CD4-positive, alpha-beta memory T cell (primary cell): Measurements from ENCODE around the gene IL18BP. TPM values are rescaled to one million over a fixed set of nuclear protein-coding genes. Genes with fewer than 3 reads are reported as not detected.
A peak's percentile ranks its signal among the peaks of the same experiment; 100 is the strongest.

Experiments
- CTCF ChIA-PET: fragments of 350-600 bp; sonication (Branson Sonifier 250); formaldehyde crosslinking; loops from one replicate; lab custom pipeline; 2021; ENCODE audit warnings: inconsistent platforms; ENCODE audit not compliant: partially characterized antibody; lab: Charles Lee
- POLR2A ChIA-PET: fragments of 350-600 bp; sonication (Branson Sonifier 250); formaldehyde crosslinking; loops from one replicate; lab custom pipeline; 2021; ENCODE audit not compliant: partially characterized antibody; lab: Charles Lee
- DNase-seq, 5 donors: peaks; one replicate each; pipeline versions ENCODE4 v3.0.0 to v3.0.0-alpha.2; 2020 to 2022; ENCODE audit warnings: mixed read lengths in 1 of 5
- H3K27ac ChIP-seq: one replicate; pipeline ENCODE4 v1.7.0; 2013; ENCODE audit warnings: low read depth, low read length
- H3K27me3 ChIP-seq: 2 replicates; pipeline ENCODE4 v1.7.0; 2013; ENCODE audit warnings: mild to moderate bottlenecking, low read length, moderate library complexity; ENCODE audit not compliant: insufficient read depth
- H3K36me3 ChIP-seq: 2 replicates; pipeline ENCODE4 v1.7.0; 2013; ENCODE audit warnings: mild to moderate bottlenecking, low read length, moderate library complexity; ENCODE audit not compliant: insufficient read depth
- H3K4me1 ChIP-seq: 2 replicates; pipeline ENCODE4 v1.7.0; 2013; ENCODE audit warnings: mild to moderate bottlenecking, low read length, moderate library complexity; ENCODE audit not compliant: insufficient read depth
- H3K4me3 ChIP-seq, 2 donors: one replicate each; pipeline ENCODE4 v1.7.0; 2013; ENCODE audit warnings: low read length in 2 of 2, mild to moderate bottlenecking in 1 of 2
- H3K9me3 ChIP-seq, 2 donors: one replicate each; pipeline ENCODE4 v1.7.0; 2013; ENCODE audit warnings: low read length in 2 of 2, control low read depth in 1 of 2; ENCODE audit not compliant: control insufficient read depth in 1 of 2
- H3K27ac Mint-ChIP-seq, 7 donors: one replicate each; pipeline ENCODE4 v1.8.0; 2020 to 2021; ENCODE audit warnings: mixed read lengths in 7 of 7, mild to moderate bottlenecking in 6 of 7, inconsistent platforms in 3 of 7, moderate library complexity in 3 of 7
- H3K27me3 Mint-ChIP-seq, 2 donors: one replicate each; pipeline ENCODE4 v1.8.0; 2020 to 2021; ENCODE audit warnings: mixed read lengths in 2 of 2
- H3K36me3 Mint-ChIP-seq, 2 donors: one replicate each; pipeline ENCODE4 v1.8.0; 2020 to 2021; ENCODE audit warnings: mixed read lengths in 2 of 2, inconsistent platforms in 1 of 2, mild to moderate bottlenecking in 1 of 2
- H3K4me1 Mint-ChIP-seq, 4 donors: one replicate each; pipeline ENCODE4 v1.8.0; 2020 to 2021; ENCODE audit warnings: mixed read lengths in 4 of 4, mild to moderate bottlenecking in 1 of 4
- H3K4me3 Mint-ChIP-seq, 8 donors: one replicate each; pipeline ENCODE4 v1.8.0; 2020 to 2021; ENCODE audit warnings: mixed read lengths in 8 of 8, mild to moderate bottlenecking in 7 of 8, moderate library complexity in 6 of 8, inconsistent platforms in 3 of 8
- H3K9me3 Mint-ChIP-seq, 8 donors: one replicate each; pipeline ENCODE4 v1.8.0; 2020 to 2021; ENCODE audit warnings: mixed read lengths in 8 of 8, mild to moderate bottlenecking in 5 of 8, inconsistent platforms in 3 of 8, moderate library complexity in 1 of 8
- intact Hi-C: fragments of 100-400 bp; cut with micrococcal nuclease; formaldehyde crosslinking; loops from one replicate; pipeline ENCODE4 v1.15.1; 2023
- polyA plus RNA-seq, 2 donors: library from polyadenylated mRNA; unstranded; fragments of 300-500 nt; fragmentation: Illumina TruSeq; gene quantifications; one replicate each; pipeline ENCODE4 v1.2.3, GENCODE V29; 2021
- total RNA-seq, 2 experiments: library from RNA; stranded (reverse); gene quantifications; one replicate each; pipeline ENCODE4 v1.2.3, GENCODE V29; 2021

Gene IL18BP
- total and polyA plus RNA-seq, 4 experiments from 2014 or later, result 13.8 to 26.2 (median 20.6) TPM

DNA sequence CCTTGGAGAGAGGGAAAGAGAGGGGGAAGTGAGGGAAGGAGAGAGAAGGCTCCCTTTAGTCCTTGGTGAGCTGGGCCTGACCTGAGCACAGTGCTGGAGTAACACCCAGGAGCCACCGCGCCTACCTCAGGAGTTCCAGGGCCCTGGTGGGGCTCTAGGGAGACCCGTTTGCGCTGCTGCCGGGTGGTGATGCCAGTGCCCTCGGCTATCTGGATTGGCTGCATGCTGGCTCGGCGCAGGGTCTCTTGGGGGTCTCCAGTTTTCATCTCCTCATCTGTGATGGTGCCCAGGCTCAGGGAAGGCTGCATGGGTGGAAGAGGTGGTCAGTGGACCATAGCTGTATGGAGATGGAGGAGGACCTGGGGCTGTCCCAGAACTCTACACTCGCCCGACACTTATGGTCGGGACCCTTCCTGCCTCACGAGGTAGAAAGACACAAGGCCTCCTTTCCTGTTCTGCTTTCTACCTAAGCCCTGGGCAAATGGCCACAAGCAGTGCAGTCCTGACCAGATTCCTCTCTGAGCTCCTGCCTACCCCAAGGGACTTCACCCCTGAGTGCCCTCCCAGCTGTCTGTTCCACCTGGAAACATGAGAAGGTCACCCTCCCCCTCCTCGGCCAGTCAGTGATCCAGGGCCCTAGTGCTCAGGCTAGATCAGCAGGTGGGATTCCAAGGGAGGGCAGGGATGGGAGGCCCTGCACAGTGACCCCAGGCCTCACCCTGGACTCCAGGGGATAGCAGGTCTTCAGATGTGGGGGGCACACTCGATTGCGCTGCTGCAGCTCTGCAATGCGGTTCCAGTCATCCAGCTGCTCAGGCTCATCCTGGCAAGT lies 6.0 kb downstream of the IL18BP start:
- no peak overlapping the region for H3K4me3 Mint-ChIP-seq
- Histone ChIP-seq H3K9me3 (no peaks in the 10 kb centered on the region), H3K36me3 (peaks cover 78% of the 10 kb centered on the region), H3K27ac (no peak overlapping the region), H3K4me1 (peaks cover 8% of the 10 kb centered on the region), H3K27me3 (no peaks in the 10 kb centered on the region), H3K4me3 (no peak overlapping the region)
- intact Hi-C loops, result no loop called here
- peaks cover 2 to 18% (median 14%) of the 10 kb centered on the region in 4 donors for H3K4me1 Mint-ChIP-seq
- DNase-seq, result no peak
- H3K36me3 Mint-ChIP-seq, result peaks cover 55 to 87% of the 10 kb centered on the region in 2 donors
- H3K9me3 Mint-ChIP-seq, result no peaks in the 10 kb centered on the region
- POLR2A ChIA-PET, result interaction anchor here (1.4 kb wide), 1 partner anchor 76 kb away, joined by 4 read pairs; the partner anchor contains the start of genes RNF121 and XNDC1N
- peak overlapping the region in 2 of 7 donors; percentile 25 to 40 for H3K27ac Mint-ChIP-seq
- CTCF ChIA-PET, result interaction anchor here (1.3 to 1.5 kb wide), 2 partner anchors 27 to 178 kb away, joined by 3 to 5 read pairs; no protein-coding TSS in a partner anchor
- no peaks in the 10 kb centered on the region for H3K27me3 Mint-ChIP-seq

DNA sequence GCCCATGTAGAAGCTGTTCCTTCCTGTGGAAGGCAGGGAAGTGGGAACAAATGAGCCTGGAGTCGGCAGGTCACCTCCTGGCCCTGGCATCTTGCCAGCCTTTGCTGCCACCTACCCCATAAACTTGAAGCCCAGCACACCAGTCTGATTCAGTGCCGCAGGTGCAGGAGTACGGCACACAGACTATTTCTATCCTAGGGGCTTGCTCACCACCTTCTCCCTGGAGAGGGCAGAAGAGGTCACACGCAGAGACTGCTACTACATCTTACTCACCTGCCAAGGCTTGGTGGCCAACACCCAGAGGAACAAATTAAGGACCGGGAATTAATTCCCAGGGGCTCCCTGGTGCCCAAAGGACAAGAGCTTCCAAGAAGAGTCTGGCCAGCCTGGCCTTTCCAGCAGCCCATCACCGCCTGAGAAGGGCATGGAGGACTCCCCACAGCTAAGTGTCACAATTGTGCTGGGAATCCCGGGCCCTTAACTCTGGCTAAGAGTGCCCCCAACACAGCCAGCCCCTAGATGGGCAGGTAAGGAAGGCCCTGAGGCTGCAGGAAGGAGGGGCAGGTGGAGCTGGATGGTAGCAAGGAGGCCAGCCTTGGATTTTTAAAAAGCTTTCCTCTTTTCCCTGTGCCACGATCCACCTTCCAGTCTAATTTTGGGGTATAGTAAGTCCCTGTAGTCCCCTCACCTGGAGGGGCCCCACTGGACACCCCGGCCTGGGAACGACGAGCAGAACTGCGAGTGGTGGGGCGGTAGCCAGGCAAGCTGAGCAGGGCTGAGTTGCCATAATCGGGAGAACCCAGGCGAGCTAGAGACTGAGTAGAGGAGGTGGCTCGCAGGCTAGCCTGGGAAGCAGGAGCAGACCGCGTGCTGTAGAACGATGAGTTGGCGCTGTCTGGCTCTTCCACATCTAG lies 6.9 kb downstream of the IL18BP start:
- H3K4me1 Mint-ChIP-seq, result peaks cover 0 to 9% (median 7%) of the 10 kb centered on the region in 4 donors
- no peaks in the 10 kb centered on the region for H3K9me3 Mint-ChIP-seq
- intact Hi-C loops, result no loop called here
- no peak for DNase-seq
- H3K4me3 Mint-ChIP-seq, result no peak overlapping the region
- ChIA-PET CTCF (interaction anchor here (1.3 to 1.5 kb wide), 2 partner anchors 28 to 177 kb away, joined by 3 to 5 read pairs; no protein-coding TSS in a partner anchor), POLR2A (interaction anchor here (1.4 kb wide), 2 partner anchors 38 to 77 kb away, joined by 3 to 4 read pairs; partner anchors contain the start of genes RNF121 and XNDC1N)
- Histone ChIP-seq H3K27ac (no peak overlapping the region), H3K36me3 (peaks cover 86% of the 10 kb centered on the region), H3K9me3 (no peaks in the 10 kb centered on the region), H3K4me3 (no peak overlapping the region), H3K27me3 (no peaks in the 10 kb centered on the region), H3K4me1 (no peaks in the 10 kb centered on the region)
- H3K36me3 Mint-ChIP-seq, result peaks cover 55 to 92% of the 10 kb centered on the region in 2 donors
- peak overlapping the region in 3 of 7 donors; percentile 6 to 17 (median 8) for H3K27ac Mint-ChIP-seq
- no peaks in the 10 kb centered on the region for H3K27me3 Mint-ChIP-seq

DNA sequence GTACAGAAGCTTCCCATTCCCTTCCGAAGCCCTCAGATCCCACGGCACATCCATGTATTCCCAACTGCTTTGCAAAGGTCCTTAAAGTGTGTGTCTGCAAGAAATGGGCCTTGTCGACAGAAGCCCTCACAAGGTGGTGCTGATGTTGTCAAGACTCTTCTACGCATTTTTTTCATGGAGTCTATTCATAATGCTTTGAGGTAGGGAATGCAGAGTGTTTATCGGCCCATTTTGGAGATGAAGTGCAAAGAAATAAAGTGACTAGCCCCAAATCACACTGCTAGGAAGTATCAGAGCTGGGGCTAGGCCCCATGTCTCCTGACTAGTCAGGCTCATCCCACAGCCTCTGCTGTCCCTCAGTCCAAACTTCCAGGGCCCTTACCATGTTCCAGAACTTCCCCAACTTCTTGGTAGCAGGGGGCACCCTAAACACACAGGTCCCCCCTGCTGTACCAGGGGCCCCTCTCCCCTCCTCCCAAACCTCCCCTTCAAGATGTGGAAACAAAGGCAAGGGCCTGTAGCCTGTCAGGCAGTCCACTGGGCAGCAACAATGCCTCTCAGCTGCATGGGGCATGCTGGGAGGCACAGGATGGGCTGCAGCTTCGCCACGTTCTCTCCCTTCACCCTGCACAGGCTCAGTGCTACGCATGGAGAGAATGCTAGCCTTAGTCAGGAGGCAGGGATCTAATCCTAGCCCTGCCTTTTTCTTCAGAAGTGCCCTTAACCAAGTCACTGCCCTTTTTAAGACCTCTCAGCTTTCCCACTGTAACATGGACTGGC lies 7.8 kb downstream of the IL18BP start:
- Mint-ChIP-seq H3K36me3 (peaks cover 55 to 98% of the 10 kb centered on the region in 2 donors), H3K4me3 (no peak overlapping the region), H3K9me3 (no peaks in the 10 kb centered on the region), H3K27me3 (no peaks in the 10 kb centered on the region), H3K4me1 (peaks cover 0 to 6% (median 5%) of the 10 kb centered on the region in 4 donors), H3K27ac (peak overlapping the region in 1 of 7 donors; percentile 48)
- H3K27me3 ChIP-seq, result no peaks in the 10 kb centered on the region
- no peak overlapping the region for H3K27ac ChIP-seq
- H3K36me3 ChIP-seq, result peaks cover 90% of the 10 kb centered on the region
- H3K9me3 ChIP-seq, result no peaks in the 10 kb centered on the region
- POLR2A ChIA-PET, result interaction anchor here (1.4 kb wide), 2 partner anchors 37 to 78 kb away, joined by 3 to 4 read pairs; partner anchors contain the start of genes RNF121 and XNDC1N
- no peak for DNase-seq
- H3K4me1 ChIP-seq, result no peaks in the 10 kb centered on the region
- CTCF ChIA-PET, result interaction anchor here (1.5 kb wide), 1 partner anchor 29 kb away, joined by 5 read pairs; no protein-coding TSS in a partner anchor
- H3K4me3 ChIP-seq, result no peak overlapping the region
- intact Hi-C loops, result no loop called here

DNA sequence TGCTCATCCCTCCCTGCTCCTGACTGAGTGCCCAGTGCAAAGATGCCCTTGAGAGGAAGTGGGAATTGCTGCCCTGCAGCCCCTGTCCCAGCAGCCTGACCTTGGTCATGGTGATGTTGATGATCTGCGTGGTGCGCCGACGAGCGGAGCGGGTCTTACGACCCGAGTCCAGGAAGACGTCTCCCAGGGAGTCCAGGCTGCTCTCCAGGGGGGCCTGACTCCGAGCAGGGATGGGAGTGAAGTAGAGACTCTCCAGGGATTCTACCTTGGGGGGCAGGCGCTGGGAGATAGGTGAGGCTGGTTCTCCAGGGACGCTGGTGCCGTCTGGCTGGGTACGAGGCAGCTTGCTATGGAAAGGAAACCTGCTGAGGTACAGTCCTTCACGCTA lies 8.4 kb downstream of the IL18BP start:
- H3K27ac Mint-ChIP-seq, result peak overlapping the region in 1 of 7 donors; percentile 77
- Histone ChIP-seq H3K4me1 (no peaks in the 10 kb centered on the region), H3K27me3 (no peaks in the 10 kb centered on the region), H3K9me3 (no peaks in the 10 kb centered on the region), H3K36me3 (peaks cover 96% of the 10 kb centered on the region), H3K4me3 (no peak overlapping the region), H3K27ac (no peak overlapping the region)
- no peaks in the 10 kb centered on the region for H3K27me3 Mint-ChIP-seq
- CTCF ChIA-PET, result interaction anchor here (1.4 kb wide), 1 partner anchor 30 kb away, joined by 3 read pairs; no protein-coding TSS in a partner anchor
- POLR2A ChIA-PET, result no interaction called here
- H3K36me3 Mint-ChIP-seq, result peaks cover 54 to 96% of the 10 kb centered on the region in 2 donors
- intact Hi-C loops, result no loop called here
- H3K4me1 Mint-ChIP-seq, result peaks cover under 1 to 2% (median 2%) of the 10 kb centered on the region in 4 donors
- DNase-seq, result no peak
- H3K9me3 Mint-ChIP-seq, result no peaks in the 10 kb centered on the region
- H3K4me3 Mint-ChIP-seq, result no peak overlapping the region

DNA sequence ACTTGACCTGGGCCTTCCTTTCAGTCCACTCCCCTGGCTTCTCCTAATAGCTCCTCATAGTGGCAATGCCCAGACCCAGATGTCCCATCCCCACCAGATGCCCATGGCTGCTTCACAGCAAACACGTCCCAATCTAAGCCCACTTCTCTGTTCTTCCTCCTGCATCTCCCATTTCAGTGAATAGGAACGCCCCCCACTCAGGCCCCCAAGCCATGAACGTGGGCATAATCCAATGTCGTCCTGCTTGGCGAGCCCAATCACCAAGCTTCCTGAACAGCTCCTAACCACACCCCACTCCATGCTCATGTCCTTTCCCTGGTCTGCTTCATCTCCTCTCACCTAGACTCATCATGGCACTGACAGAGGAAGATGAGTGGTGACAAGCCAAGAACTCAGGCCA lies 8.9 kb downstream of the IL18BP start:
- H3K36me3 ChIP-seq, result peaks cover 96% of the 10 kb centered on the region
- Mint-ChIP-seq H3K4me1 (peaks cover 0 to 2% (median 0%) of the 10 kb centered on the region in 4 donors), H3K36me3 (peaks cover 49 to 93% of the 10 kb centered on the region in 2 donors), H3K27ac (peak overlapping the region in 4 of 7 donors; percentile 14 to 77 (median 62)), H3K4me3 (no peak overlapping the region), H3K9me3 (no peaks in the 10 kb centered on the region), H3K27me3 (no peaks in the 10 kb centered on the region)
- H3K4me1 ChIP-seq, result no peaks in the 10 kb centered on the region
- H3K4me3 ChIP-seq, result no peak overlapping the region
- H3K27me3 ChIP-seq, result no peaks in the 10 kb centered on the region
- DNase-seq, result no peak
- H3K9me3 ChIP-seq, result no peaks in the 10 kb centered on the region
- no peak overlapping the region for H3K27ac ChIP-seq
- ChIA-PET CTCF (interaction anchor here (0.8 to 1.4 kb wide), 2 partner anchors 31 to 84 kb away, joined by 3 read pairs; no protein-coding TSS in a partner anchor), POLR2A (no interaction called here)
- intact Hi-C loops, result no loop called here

DNA sequence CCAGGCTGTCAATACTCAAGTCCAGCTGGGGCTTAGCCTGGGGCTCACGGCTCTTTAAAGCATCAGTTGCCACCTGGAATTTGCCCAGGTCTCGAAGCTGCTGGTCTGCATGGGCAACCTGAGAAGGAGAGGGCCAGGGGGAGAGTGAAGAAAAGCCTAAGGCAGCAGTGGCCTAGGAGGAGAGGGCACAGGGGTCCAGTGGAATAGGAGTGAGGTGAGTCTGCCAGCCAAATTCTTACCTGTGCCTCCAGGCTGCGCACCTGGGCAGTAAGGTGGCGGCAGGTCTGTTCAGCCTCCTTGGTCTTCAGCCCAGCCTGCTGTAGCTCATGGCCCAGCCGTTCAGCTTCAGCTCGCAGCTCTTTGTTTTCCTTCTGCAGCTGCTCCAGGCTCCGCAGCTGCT lies 10.0 kb downstream of the IL18BP start:
- Mint-ChIP-seq H3K9me3 (no peaks in the 10 kb centered on the region), H3K4me1 (peaks cover 0 to 4% (median 1%) of the 10 kb centered on the region in 4 donors), H3K27ac (peak overlapping the region in 4 of 7 donors; percentile 3 to 77 (median 58)), H3K27me3 (no peaks in the 10 kb centered on the region), H3K36me3 (peaks cover 45 to 91% of the 10 kb centered on the region in 2 donors), H3K4me3 (no peak overlapping the region)
- H3K36me3 ChIP-seq, result peaks cover 96% of the 10 kb centered on the region
- CTCF ChIA-PET, result no interaction called here
- H3K9me3 ChIP-seq, result no peaks in the 10 kb centered on the region
- POLR2A ChIA-PET, result interaction anchor here (1.0 to 1.6 kb wide), 2 partner anchors 9 to 10 kb away, joined by 3 to 4 read pairs; partner anchors contain the start of gene IL18BP
- no peak for DNase-seq
- H3K4me1 ChIP-seq, result no peaks in the 10 kb centered on the region
- intact Hi-C loops, result no loop called here
- H3K27ac ChIP-seq, result no peak overlapping the region
- H3K4me3 ChIP-seq, result no peak overlapping the region
- H3K27me3 ChIP-seq, result no peaks in the 10 kb centered on the region
